NCI-H226 (cell line): ENCODE measurements around the gene RSPO3.

Source experiments
- DNase-seq: peaks from one replicate; pipeline ENCODE4 v3.0.0-alpha.2; 2015

Gene RSPO3

GRCh38 chr6:127164565-127164964 lies 46.1 kb downstream of the RSPO3 start:
- DNase-seq: no peak

- DNase-seq: no peak
Measured at GRCh38 chr6:127173156-127173940, 54.9 kb downstream of the RSPO3 start.

- DNase-seq: peak; percentile 8
Measured at GRCh38 chr6:127176146-127176545, 57.7 kb downstream of the RSPO3 start.

GRCh38 chr6:127177030-127177922 lies 58.8 kb downstream of the RSPO3 start:
- DNase-seq: no peak

- no peak for DNase-seq
Measured at GRCh38 chr6:127177923-127178231, 59.4 kb downstream of the RSPO3 start.

DNA sequence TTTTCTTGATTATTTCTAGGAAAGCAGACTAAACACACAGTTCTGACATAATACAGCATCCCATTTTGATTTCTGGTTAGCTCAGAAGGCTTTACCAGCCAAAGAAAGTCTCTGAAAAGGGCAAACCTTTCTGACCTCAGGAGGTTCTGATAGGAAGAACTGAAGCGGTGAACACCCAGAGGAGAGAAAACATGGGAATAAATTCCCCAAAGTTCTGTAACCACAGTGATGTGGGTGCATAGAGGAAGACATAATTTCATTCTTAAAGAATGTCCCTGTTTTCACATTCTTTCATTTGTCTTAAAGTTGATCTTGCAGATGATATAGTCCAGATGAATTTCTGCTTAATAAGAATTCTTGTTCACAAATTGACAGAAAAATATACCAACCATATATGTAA lies 60.3 kb downstream of the RSPO3 start:
- DNase-seq: no peak

GRCh38 chr6:127180426-127180825 lies 62.0 kb downstream of the RSPO3 start:
- no peak for DNase-seq

DNA sequence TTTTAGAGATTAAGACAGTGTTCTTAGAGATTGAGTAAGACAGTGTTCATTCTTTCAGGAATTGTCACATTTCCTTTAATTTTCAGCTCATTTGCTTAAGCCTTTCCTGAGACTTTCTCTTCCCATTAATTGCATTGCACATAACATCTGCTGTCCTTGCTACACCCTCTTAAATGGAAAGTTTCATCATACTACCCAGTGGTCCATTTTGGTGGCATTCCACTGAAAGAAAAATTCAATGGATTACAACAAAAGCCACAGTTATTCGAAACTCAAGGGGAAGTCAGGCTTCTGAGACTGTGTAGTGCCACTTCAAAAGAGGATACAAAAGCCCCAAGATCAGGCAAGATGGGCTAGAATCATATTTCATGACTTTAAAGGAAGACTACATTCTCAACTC lies 64.0 kb downstream of the RSPO3 start:
- no peak for DNase-seq

GRCh38 chr6:127185437-127185995 lies 67.0 kb downstream of the RSPO3 start:
- no peak for DNase-seq

GRCh38 chr6:127186889-127187288 lies 68.4 kb downstream of the RSPO3 start:
- DNase-seq: no peak

DNA sequence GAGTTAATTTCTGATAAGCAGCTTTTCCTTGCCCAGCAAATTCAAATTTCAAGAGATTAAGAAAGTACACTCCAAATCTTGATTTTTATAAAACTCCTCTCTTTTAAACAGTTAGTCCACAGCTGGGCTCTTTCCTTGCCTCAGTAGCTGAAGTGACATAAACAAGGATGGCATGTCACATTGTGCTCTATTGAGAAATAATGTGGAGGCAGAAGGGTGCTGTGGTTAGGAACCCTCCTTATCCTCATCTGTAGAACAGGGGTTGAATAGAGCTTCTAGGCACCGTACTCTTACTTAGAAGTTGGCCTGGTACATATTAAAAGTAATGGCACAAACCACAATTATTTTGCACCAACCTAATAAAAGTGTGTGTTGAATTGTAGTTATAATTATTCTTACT lies 70.3 kb downstream of the RSPO3 start:
- no peak for DNase-seq

- peak; percentile 20 for DNase-seq
Measured at GRCh38 chr6:127190552-127190951, 72.1 kb downstream of the RSPO3 start.

GRCh38 chr6:127191716-127192115 lies 73.2 kb downstream of the RSPO3 start:
- DNase-seq: no peak

GRCh38 chr6:127192911-127193541 lies 74.6 kb downstream of the RSPO3 start:
- DNase-seq: no peak

GRCh38 chr6:127195833-127196232 lies 77.4 kb downstream of the RSPO3 start:
- DNase-seq: no peak

GRCh38 chr6:127198549-127198948 lies 80.1 kb downstream of the RSPO3 start:
- DNase-seq: no peak

GRCh38 chr6:127199470-127199869 lies 81.0 kb downstream of the RSPO3 start:
- no peak for DNase-seq

- no peak for DNase-seq
Measured at GRCh38 chr6:127200114-127200513, 81.6 kb downstream of the RSPO3 start.

DNA sequence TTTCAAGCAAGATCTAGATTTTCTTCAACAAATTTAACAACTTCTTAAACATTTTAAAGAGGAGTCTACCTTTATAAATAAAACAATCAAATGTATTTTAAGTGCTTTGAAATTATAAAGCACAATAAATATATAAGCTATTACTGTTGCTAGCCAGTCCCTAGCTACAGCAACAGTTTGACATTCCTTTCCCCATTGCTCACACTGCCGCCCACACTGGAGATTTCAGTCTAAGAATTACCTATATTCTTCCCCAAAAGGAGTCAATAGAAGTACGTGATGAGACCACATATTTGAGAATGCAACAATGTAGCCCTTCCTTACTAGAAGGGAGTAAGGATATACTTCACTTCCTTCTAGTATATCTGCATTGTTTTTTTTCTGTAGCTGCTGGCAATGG lies 82.8 kb downstream of the RSPO3 start:
- DNase-seq: peak; percentile 61

DNA sequence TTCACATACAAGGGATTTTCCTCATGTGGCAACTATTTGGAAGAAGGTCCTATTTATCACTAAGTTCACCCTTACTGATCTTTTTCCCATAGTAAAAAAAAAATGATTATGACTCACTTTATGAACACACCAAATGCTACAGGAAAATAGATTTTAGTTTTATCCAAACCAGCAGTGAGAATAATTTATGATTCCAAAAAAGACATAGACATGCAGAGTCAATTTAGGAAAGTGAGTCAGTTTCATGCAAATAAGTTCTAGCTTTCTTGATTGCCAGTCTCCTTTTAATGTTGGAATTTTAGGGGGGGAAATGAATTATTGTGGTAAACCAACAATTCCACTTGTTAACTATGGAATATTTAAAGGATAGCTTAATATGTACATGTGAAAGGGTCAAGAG lies 84.2 kb downstream of the RSPO3 start:
- DNase-seq: no peak

DNA sequence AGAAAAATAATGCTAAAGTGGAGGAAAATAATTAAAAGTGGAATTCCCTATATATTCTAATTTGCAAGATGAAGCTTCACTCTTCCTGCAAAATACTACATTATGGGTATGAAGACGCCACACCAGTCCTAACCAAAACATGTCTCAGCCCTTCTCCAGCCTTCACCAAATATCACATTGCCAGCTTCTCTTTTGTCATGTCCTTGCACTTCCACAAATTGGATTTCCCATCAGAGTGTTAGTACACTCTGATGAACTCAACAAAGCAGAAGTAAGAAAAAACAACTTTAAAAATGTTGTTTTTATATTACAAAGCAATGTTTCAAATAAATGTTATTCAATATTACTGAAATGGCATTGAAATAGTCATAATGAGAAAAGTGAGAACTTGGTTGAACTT lies 85.8 kb downstream of the RSPO3 start:
- no peak for DNase-seq

DNA sequence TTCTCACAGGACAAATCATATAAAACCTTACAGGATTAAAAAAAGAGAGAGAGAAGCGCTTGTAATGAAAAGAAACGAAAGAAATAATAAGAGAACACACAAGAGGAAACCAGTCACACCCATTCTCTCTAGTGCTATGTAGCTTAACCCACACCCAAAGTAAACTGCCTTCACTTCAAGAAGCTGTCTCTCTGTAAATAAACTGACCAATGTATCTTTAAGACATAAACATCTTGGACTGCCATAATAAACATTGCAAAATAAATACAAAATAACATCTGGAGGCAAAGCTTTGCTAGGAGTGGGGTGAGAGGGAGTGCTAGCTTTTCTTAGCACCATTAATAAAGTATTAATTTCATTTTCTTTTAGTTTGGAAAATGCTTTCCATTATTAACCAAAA lies 86.6 kb downstream of the RSPO3 start:
- no peak for DNase-seq

- no peak for DNase-seq
Measured at GRCh38 chr6:127206531-127207095, 88.1 kb downstream of the RSPO3 start.
